HepG2 (cell line): ENCODE measurements around the gene OMA1. TPM values are rescaled to one million over a fixed set of nuclear protein-coding genes. Genes with fewer than 3 reads are reported as not detected.

Source experiments
- BHLHE40 ChIP-seq: IDR thresholded peaks from 2 replicates; pipeline ENCODE4 v1.6.1; 2011; ENCODE audit warnings: low read length, improper control_type of control experiment
- CHCHD3 ChIP-seq: sonication (generic); formaldehyde crosslinking; IDR thresholded peaks from 2 replicates; pipeline ENCODE4 v1.8.0; 2022; ENCODE audit warnings: mild to moderate bottlenecking, missing genetic modification reagents, moderate library complexity
- DMAP1 ChIP-seq: IDR thresholded peaks from 2 replicates; pipeline ENCODE4 v1.6.1; 2016
- HCFC1 ChIP-seq: fragments of 150-350 bp; IDR thresholded peaks from 2 replicates; pipeline ENCODE4 v1.6.1; 2014; ENCODE audit warnings: low read depth, low read length
- HDAC2 ChIP-seq: sonication (generic); formaldehyde crosslinking; IDR thresholded peaks from 2 replicates; pipeline ENCODE4 v1.4.0; 2020; ENCODE audit warnings: missing genetic modification reagents
- KDM1A ChIP-seq: IDR thresholded peaks from 2 replicates; pipeline ENCODE4 v1.6.1; 2016; ENCODE audit warnings: missing compliant biosample characterization
- KMT2A ChIP-seq: sonication (generic); formaldehyde crosslinking; IDR thresholded peaks from 2 replicates; pipeline ENCODE4 v1.4.0; 2020; ENCODE audit warnings: missing genetic modification reagents
- MBNL3 ChIP-seq: fragments of 250-450 bp; sonication (Bioruptor Pico); conservative IDR thresholded peaks from 2 replicates; pipeline ENCODE4 v1.8.0; 2022; ENCODE audit warnings: mild to moderate bottlenecking, inconsistent platforms
- PHF8 ChIP-seq: sonication (generic); formaldehyde crosslinking; IDR thresholded peaks from 2 replicates; pipeline ENCODE4 v1.5.0; 2020; ENCODE audit warnings: missing genetic modification reagents
- POLR2A ChIP-seq, 2 experiments: IDR thresholded peaks; 2 replicates each; pipeline ENCODE4 v1.6.1; 2011; ENCODE audit warnings: low read depth in 2 of 2, low read length in 2 of 2, mild to moderate bottlenecking in 1 of 2, moderate library complexity in 1 of 2; ENCODE audit not compliant: insufficient read depth in 1 of 2
- SP1 ChIP-seq, 2 experiments: fragments of 450-650 bp in 1 of 2; sonication (generic) in 1 of 2; formaldehyde crosslinking in 1 of 2; IDR thresholded peaks; 2 replicates each; pipeline versions ENCODE4 v1.4.0 to v1.6.1; 2016 to 2020; ENCODE audit warnings: missing genetic modification reagents in 1 of 2
- U2AF1 ChIP-seq: fragments of 200-400 bp; formaldehyde crosslinking; optimal IDR thresholded peaks from 2 replicates; pipeline ENCODE3; 2017; ENCODE audit warnings: mild to moderate bottlenecking, low read depth, low read length
- ZFP36L1 ChIP-seq: sonication (generic); formaldehyde crosslinking; IDR thresholded peaks from 2 replicates; pipeline ENCODE4 v1.8.0; 2022; ENCODE audit warnings: mild to moderate bottlenecking, missing genetic modification reagents, moderate library complexity
- ZMYM2 ChIP-seq: sonication (generic); formaldehyde crosslinking; IDR thresholded peaks from 2 replicates; pipeline ENCODE4 v1.8.0; 2022; ENCODE audit warnings: mild to moderate bottlenecking, missing genetic modification reagents
- ZNF430 ChIP-seq: sonication (generic); formaldehyde crosslinking; IDR thresholded peaks from 2 replicates; pipeline ENCODE4 v1.9.0; 2021; ENCODE audit warnings: mild to moderate bottlenecking, missing genetic modification reagents
- ZNF777 ChIP-seq: sonication (generic); formaldehyde crosslinking; IDR thresholded peaks from 2 replicates; pipeline ENCODE4 v1.4.0; 2020; ENCODE audit warnings: missing genetic modification reagents
- ZNF850 ChIP-seq: sonication (generic); formaldehyde crosslinking; conservative IDR thresholded peaks from 2 replicates; pipeline ENCODE4 v1.9.0; 2021; ENCODE audit warnings: mild to moderate bottlenecking, missing genetic modification reagents
- ZSCAN25 ChIP-seq: sonication (generic); formaldehyde crosslinking; IDR thresholded peaks from 2 replicates; pipeline ENCODE4 v1.8.0; 2022; ENCODE audit warnings: mild to moderate bottlenecking, missing genetic modification reagents
- polyA plus RNA-seq, 8 experiments: library from polyadenylated mRNA; depleted of rRNA in 3 of 8; stranded (reverse) in 7 of 8; unstranded in 1 of 8; fragments of >200 nt; fragmentation: Illumina TruSeq in 4 of 8; extraction: Trizol in 4 of 8; gene quantifications; 2 replicates each; pipeline versions ENCODE4 v1.2.1 to v1.2.3, GENCODE V29; 2011 to 2016; ENCODE audit warnings: low read depth in 4 of 8, missing spikeins in 1 of 8, mixed read lengths in 1 of 8; ENCODE audit not compliant: insufficient read depth in 1 of 8
- total RNA-seq, 5 experiments: library from RNA; depleted of rRNA; stranded (reverse); fragments of >200 nt; fragmentation: Illumina TruSeq; extraction: Trizol; gene quantifications; 2 replicates each; pipeline ENCODE4 v1.2.3, GENCODE V29; 2016; ENCODE audit warnings: low read depth in 1 of 5
- TF ChIP-seq, protein P1 (sequence below): sonication (generic); formaldehyde crosslinking; IDR thresholded peaks from 2 replicates; pipeline ENCODE4 v1.8.1; 2023; ENCODE audit warnings: mild to moderate bottlenecking, missing genetic modification reagents
- TF ChIP-seq, protein P2 (sequence below), 2 experiments: sonication (generic) in 1 of 2; formaldehyde crosslinking in 1 of 2; IDR thresholded peaks; 2 replicates each; pipeline versions ENCODE4 v1.4.0 to v1.6.1; 2018 to 2020; ENCODE audit warnings: missing genetic modification reagents in 2 of 2, borderline replicate concordance in 1 of 2, low read depth in 1 of 2, mild to moderate bottlenecking in 1 of 2, missing biosample characterization in 1 of 2
- TF ChIP-seq, protein P3 (sequence below): sonication (generic); formaldehyde crosslinking; IDR thresholded peaks from 2 replicates; pipeline ENCODE4 v1.5.0; 2020; ENCODE audit warnings: mild to moderate bottlenecking, low read depth, missing genetic modification reagents, borderline replicate concordance
- TF ChIP-seq, protein P4 (sequence below): sonication (generic); formaldehyde crosslinking; IDR thresholded peaks from 2 replicates; pipeline ENCODE4 v1.4.0; 2020; ENCODE audit warnings: missing genetic modification reagents
- TF ChIP-seq, protein P5 (sequence below): sonication (generic); formaldehyde crosslinking; conservative IDR thresholded peaks from 2 replicates; pipeline ENCODE4 v1.8.1; 2023; ENCODE audit warnings: missing genetic modification reagents
- TF ChIP-seq, protein P6 (sequence below): fragments of 450-650 bp; IDR thresholded peaks from 2 replicates; pipeline ENCODE4 v1.6.1; 2017

OMA1 gene
- total and polyA plus RNA-seq, 2 of the 13 experiments (the other 11 are each of a cell fraction or from before 2014, with no cell fraction given): 7.0 to 26.9 TPM

DNA sequence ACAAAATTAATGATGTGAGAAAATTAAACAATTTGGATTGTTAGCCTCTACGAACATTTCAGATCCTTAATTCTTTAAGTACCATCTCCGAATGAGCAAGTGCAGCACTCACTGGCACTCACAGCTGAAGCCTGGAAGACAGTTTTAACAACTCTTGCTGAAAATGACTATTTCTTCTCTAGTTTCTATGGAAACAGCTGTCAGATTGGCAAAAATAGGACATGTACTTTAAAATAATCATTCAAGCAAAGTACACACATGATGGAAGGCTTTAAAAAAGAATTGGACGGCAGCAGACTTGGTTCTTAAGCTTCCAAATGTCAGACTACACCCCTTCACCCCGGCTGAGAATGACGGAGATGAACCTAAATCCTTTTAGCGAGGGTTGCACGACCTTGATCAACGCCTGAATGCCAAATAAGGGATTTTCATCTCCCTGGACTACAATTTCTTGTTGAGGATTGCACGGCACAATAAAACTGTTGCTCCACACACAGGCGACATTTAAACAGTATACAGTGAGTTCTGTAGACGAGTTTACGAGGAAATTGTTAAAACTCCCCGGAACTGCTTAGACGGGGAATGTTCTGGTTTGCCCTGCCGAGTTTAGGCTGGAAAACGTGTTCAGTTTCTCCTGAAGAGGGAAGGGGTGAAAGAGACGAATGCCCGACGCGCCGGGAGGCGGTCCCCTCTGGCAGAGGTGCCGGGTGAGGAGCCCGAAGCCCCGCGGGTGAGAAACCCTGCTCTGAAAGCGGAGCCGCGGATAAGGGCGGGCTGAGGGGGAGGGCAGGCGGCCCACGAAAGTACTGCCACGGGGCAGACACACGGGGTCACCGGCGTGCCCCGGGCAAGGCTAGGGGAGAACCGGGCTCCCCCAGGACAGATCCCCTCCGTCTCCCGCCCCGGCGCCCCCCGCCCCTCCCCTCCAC is 671 bp downstream of the OMA1 start (continued):
- TF ChIP-seq, protein P1, sequence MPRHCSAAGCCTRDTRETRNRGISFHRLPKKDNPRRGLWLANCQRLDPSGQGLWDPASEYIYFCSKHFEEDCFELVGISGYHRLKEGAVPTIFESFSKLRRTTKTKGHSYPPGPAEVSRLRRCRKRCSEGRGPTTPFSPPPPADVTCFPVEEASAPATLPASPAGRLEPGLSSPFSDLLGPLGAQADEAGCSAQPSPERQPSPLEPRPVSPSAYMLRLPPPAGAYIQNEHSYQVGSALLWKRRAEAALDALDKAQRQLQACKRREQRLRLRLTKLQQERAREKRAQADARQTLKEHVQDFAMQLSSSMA (CRISPR knock-in tag): no peak
- peak; percentile 72 for TF ChIP-seq PHF8 (CRISPR knock-in tag)
- TF ChIP-seq ZNF430 (CRISPR knock-in tag): 0 out of 2 replicates have a peak, but pooled peaks have one; percentile 11
- no peak for TF ChIP-seq SP1 (IDR thresholded peaks at IDR 0.05)
- TF ChIP-seq SP1 (CRISPR knock-in tag; IDR thresholded peaks at IDR 0.05): no peak
- peak in 1 of 2 experiments; percentile 81; a peak in 2 of 4 replicates for TF ChIP-seq POLR2A (IDR thresholded peaks at IDR 0.05; ENCODE audit: insufficient read depth in 1 of 2, low read depth in 2 of 2, low read length in 2 of 2)
- TF ChIP-seq MBNL3 (CRISPR knock-in tag): no peak
- TF ChIP-seq U2AF1: no peak
- peak; percentile 66; the same call in 1 of the 2 replicates for TF ChIP-seq DMAP1
- no peak for TF ChIP-seq HCFC1
- TF ChIP-seq, protein P2, sequence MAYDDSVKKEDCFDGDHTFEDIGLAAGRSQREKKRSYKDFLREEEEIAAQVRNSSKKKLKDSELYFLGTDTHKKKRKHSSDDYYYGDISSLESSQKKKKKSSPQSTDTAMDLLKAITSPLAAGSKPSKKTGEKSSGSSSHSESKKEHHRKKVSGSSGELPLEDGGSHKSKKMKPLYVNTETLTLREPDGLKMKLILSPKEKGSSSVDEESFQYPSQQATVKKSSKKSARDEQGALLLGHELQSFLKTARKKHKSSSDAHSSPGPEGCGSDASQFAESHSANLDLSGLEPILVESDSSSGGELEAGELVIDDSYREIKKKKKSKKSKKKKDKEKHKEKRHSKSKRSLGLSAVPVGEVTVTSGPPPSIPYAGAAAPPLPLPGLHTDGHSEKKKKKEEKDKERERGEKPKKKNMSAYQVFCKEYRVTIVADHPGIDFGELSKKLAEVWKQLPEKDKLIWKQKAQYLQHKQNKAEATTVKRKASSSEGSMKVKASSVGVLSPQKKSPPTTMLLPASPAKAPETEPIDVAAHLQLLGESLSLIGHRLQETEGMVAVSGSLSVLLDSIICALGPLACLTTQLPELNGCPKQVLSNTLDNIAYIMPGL (CRISPR knock-in tag; IDR thresholded peaks at IDR 0.05; ENCODE audit: borderline replicate concordance in 1 of 2, low read depth in 1 of 2): no peak
- TF ChIP-seq CHCHD3 (CRISPR knock-in tag): no peak
- no peak for TF ChIP-seq KDM1A (CRISPR knock-in tag)
- 0 out of 2 replicates have a peak, but pooled peaks have one; percentile 20 for TF ChIP-seq HDAC2
- peak; percentile 34; the same call in 1 of the 2 replicates for TF ChIP-seq BHLHE40
- TF ChIP-seq ZSCAN25 (CRISPR knock-in tag): peak; percentile 97
- TF ChIP-seq ZMYM2 (CRISPR knock-in tag): no peak
- peak; percentile 68 for TF ChIP-seq ZNF777
- TF ChIP-seq, protein P3, sequence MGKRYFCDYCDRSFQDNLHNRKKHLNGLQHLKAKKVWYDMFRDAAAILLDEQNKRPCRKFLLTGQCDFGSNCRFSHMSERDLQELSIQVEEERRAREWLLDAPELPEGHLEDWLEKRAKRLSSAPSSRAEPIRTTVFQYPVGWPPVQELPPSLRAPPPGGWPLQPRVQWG: no peak
- TF ChIP-seq, protein P4, sequence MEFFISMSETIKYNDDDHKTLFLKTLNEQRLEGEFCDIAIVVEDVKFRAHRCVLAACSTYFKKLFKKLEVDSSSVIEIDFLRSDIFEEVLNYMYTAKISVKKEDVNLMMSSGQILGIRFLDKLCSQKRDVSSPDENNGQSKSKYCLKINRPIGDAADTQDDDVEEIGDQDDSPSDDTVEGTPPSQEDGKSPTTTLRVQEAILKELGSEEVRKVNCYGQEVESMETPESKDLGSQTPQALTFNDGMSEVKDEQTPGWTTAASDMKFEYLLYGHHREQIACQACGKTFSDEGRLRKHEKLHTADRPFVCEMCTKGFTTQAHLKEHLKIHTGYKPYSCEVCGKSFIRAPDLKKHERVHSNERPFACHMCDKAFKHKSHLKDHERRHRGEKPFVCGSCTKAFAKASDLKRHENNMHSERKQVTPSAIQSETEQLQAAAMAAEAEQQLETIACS (CRISPR knock-in tag): no peak
- no peak for TF ChIP-seq KMT2A
- TF ChIP-seq, protein P5, sequence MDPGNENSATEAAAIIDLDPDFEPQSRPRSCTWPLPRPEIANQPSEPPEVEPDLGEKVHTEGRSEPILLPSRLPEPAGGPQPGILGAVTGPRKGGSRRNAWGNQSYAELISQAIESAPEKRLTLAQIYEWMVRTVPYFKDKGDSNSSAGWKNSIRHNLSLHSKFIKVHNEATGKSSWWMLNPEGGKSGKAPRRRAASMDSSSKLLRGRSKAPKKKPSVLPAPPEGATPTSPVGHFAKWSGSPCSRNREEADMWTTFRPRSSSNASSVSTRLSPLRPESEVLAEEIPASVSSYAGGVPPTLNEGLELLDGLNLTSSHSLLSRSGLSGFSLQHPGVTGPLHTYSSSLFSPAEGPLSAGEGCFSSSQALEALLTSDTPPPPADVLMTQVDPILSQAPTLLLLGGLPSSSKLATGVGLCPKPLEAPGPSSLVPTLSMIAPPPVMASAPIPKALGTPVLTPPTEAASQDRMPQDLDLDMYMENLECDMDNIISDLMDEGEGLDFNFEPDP: no peak
- no peak for TF ChIP-seq ZNF850 (CRISPR knock-in tag)
- TF ChIP-seq, protein P6, sequence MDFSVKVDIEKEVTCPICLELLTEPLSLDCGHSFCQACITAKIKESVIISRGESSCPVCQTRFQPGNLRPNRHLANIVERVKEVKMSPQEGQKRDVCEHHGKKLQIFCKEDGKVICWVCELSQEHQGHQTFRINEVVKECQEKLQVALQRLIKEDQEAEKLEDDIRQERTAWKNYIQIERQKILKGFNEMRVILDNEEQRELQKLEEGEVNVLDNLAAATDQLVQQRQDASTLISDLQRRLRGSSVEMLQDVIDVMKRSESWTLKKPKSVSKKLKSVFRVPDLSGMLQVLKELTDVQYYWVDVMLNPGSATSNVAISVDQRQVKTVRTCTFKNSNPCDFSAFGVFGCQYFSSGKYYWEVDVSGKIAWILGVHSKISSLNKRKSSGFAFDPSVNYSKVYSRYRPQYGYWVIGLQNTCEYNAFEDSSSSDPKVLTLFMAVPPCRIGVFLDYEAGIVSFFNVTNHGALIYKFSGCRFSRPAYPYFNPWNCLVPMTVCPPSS: no peak
- no peak for TF ChIP-seq ZFP36L1
